NB4 (cell line): ENCODE measurements around the gene CGB7.

Experiments
- MAX ChIP-seq: IDR thresholded peaks from 2 replicates; pipeline ENCODE4 v1.6.1; 2011; ENCODE audit warnings: low read depth, low read length
- MYC ChIP-seq: IDR thresholded peaks from 2 replicates; pipeline ENCODE4 v1.6.1; 2011; ENCODE audit warnings: low read depth, low read length
- POLR2A ChIP-seq: IDR thresholded peaks from 2 replicates; pipeline ENCODE4 v1.6.1; 2011; ENCODE audit warnings: mild to moderate bottlenecking; ENCODE audit not compliant: insufficient read length; ENCODE audit errors: extremely low read depth
- TF ChIP-seq, protein P1 (sequence below): IDR thresholded peaks from one replicate; pipeline ENCODE4 v1.5.1; 2012; ENCODE audit warnings: low read depth, low read length

GRCh38 chr19:49061445-49061844 is 3.9 kb upstream of the CGB7 start:
- TF ChIP-seq, protein P1, sequence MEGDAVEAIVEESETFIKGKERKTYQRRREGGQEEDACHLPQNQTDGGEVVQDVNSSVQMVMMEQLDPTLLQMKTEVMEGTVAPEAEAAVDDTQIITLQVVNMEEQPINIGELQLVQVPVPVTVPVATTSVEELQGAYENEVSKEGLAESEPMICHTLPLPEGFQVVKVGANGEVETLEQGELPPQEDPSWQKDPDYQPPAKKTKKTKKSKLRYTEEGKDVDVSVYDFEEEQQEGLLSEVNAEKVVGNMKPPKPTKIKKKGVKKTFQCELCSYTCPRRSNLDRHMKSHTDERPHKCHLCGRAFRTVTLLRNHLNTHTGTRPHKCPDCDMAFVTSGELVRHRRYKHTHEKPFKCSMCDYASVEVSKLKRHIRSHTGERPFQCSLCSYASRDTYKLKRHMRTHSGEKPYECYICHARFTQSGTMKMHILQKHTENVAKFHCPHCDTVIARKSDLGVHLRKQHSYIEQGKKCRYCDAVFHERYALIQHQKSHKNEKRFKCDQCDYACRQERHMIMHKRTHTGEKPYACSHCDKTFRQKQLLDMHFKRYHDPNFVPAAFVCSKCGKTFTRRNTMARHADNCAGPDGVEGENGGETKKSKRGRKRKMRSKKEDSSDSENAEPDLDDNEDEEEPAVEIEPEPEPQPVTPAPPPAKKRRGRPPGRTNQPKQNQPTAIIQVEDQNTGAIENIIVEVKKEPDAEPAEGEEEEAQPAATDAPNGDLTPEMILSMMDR: no peak
- TF ChIP-seq MYC: no peak
- no peak for TF ChIP-seq POLR2A
- no peak for TF ChIP-seq MAX
